Stimulated activated CD4-positive, alpha-beta T cell treated with anti-CD3 and anti-CD28 coated beads, Interleukin-4, amount 100 ng/mL, for 24 hours (primary cell): ENCODE data around the gene COG2.

ENCODE experiments used
- DNase-seq: peaks from one replicate; pipeline ENCODE4 v3.0.0-alpha.2; 2020

Gene COG2

GRCh38 chr1:230725256-230726012 is 83.2 kb downstream of the COG2 start:
- DNase-seq: no peak

- no peak for DNase-seq
Measured at GRCh38 chr1:230728710-230729392, 86.6 kb downstream of the COG2 start.

GRCh38 chr1:230730977-230731376 is 88.7 kb downstream of the COG2 start:
- DNase-seq: no peak

GRCh38 chr1:230735447-230735846 is 93.2 kb downstream of the COG2 start:
- DNase-seq: no peak

GRCh38 chr1:230737622-230738262 is 95.5 kb downstream of the COG2 start:
- DNase-seq: no peak

GRCh38 chr1:230739564-230740290 is 97.4 kb downstream of the COG2 start:
- no peak for DNase-seq
